Pulmonary artery endothelial cell (primary cell): ENCODE results near the gene GNAT1. TPM values are rescaled to one million over a fixed set of nuclear protein-coding genes. Genes with fewer than 3 reads are reported as not detected.
A peak's percentile ranks its signal among the peaks of the same experiment; 100 is the strongest.
"Not testable (repeated sequence)": the region's sequence is repeated elsewhere in the genome, so short reads cannot be mapped to it uniquely, and the experiment has no call there.

Experiments
- DNase-seq: peaks from one replicate; pipeline ENCODE4 v3.0.0-alpha.2; 2011; ENCODE audit warnings: low read depth, low spot score
- total RNA-seq: library from RNA; depleted of rRNA; stranded (reverse); fragments of >200 nt; gene quantifications from 2 replicates; pipeline ENCODE4 v1.2.3, GENCODE V29; 2014

Gene GNAT1
- total RNA-seq, 1 donor from 2014 or later = under 0.01 TPM

- no peak for DNase-seq
Measured at GRCh38 chr3:50238549-50239026, 47.2 kb downstream of the GNAT1 start.

GRCh38 chr3:50239649-50240048 is 48.2 kb downstream of the GNAT1 start:
- DNase-seq = no peak

GRCh38 chr3:50241163-50241562 is 49.8 kb downstream of the GNAT1 start:
- DNase-seq = no peak

GRCh38 chr3:50241713-50242380 is 50.4 kb downstream of the GNAT1 start:
- no peak for DNase-seq

GRCh38 chr3:50242381-50242770 is 51.0 kb downstream of the GNAT1 start:
- no peak for DNase-seq

GRCh38 chr3:50242851-50243542 is 51.6 kb downstream of the GNAT1 start:
- peak; percentile 87 for DNase-seq

GRCh38 chr3:50243543-50243895 is 52.1 kb downstream of the GNAT1 start:
- DNase-seq = no peak

- DNase-seq = not testable (repeated sequence)
Measured at GRCh38 chr3:50244813-50245212, 53.4 kb downstream of the GNAT1 start.

- no peak for DNase-seq
Measured at GRCh38 chr3:50245251-50245745, 53.9 kb downstream of the GNAT1 start.

GRCh38 chr3:50245831-50246516 is 54.6 kb downstream of the GNAT1 start:
- peak; percentile 71 for DNase-seq

- peak; percentile 70 for DNase-seq
Measured at GRCh38 chr3:50246517-50246954, 55.1 kb downstream of the GNAT1 start.

Other genes with a start within 250 kb of the GNAT1 start
- 116 and 184 TPM in 2 replicates for gene RBM5, start 102.7 kb upstream of the GNAT1 start, total RNA-seq
- gene SEMA3F, start 36.3 kb upstream of the GNAT1 start, total RNA-seq = 73.6 and 80.9 TPM in 2 replicates
- 0.07 TPM in 1 of 2 replicates, not detected in the other for gene SLC38A3, start 13.7 kb downstream of the GNAT1 start, total RNA-seq
- 597 and 651 TPM in 2 replicates for gene GNAI2, start 44.6 kb downstream of the GNAT1 start, total RNA-seq
- 0.53 and 0.66 TPM in 2 replicates for gene SEMA3B, start 77.5 kb downstream of the GNAT1 start, total RNA-seq
- not detected in 2 replicates for gene LSMEM2, start 87.5 kb downstream of the GNAT1 start, total RNA-seq
- 148 and 187 TPM in 2 replicates for gene IFRD2, start 100.8 kb downstream of the GNAT1 start, total RNA-seq
- 9.6 and 10.3 TPM in 2 replicates for gene HYAL3, start 107.8 kb downstream of the GNAT1 start, total RNA-seq
- 2.6 and 3.6 TPM in 2 replicates for gene NAA80, start 107.8 kb downstream of the GNAT1 start, total RNA-seq
- 6.9 and 7.1 TPM in 2 replicates for gene HYAL1, start 112.0 kb downstream of the GNAT1 start, total RNA-seq
- 535 and 564 TPM in 2 replicates for gene HYAL2, start 131.1 kb downstream of the GNAT1 start, total RNA-seq
- 24.8 and 36.5 TPM in 2 replicates for gene TUSC2, start 136.6 kb downstream of the GNAT1 start, total RNA-seq
- 17.0 and 22.5 TPM in 2 replicates for gene RASSF1, start 149.2 kb downstream of the GNAT1 start, total RNA-seq
- 0.13 and 0.35 TPM in 2 replicates for gene ZMYND10, start 154.1 kb downstream of the GNAT1 start, total RNA-seq
- gene NPRL2, start 159.2 kb downstream of the GNAT1 start, total RNA-seq = 19.9 and 20.1 TPM in 2 replicates
- gene CYB561D2, start 159.3 kb downstream of the GNAT1 start, total RNA-seq = 19.1 and 26.3 TPM in 2 replicates
- gene TMEM115, start 167.9 kb downstream of the GNAT1 start, total RNA-seq = 36.8 and 38.1 TPM in 2 replicates